LNCAP (cell line): Measurements from ENCODE around the gene ROPN1.

Source experiments
- TF ChIP-seq, protein P1 (sequence below): fragments of 450-650 bp; IDR thresholded peaks from 2 replicates; pipeline ENCODE4 v1.5.1; 2017; ENCODE audit warnings: mild to moderate bottlenecking

The ROPN1 gene

DNA sequence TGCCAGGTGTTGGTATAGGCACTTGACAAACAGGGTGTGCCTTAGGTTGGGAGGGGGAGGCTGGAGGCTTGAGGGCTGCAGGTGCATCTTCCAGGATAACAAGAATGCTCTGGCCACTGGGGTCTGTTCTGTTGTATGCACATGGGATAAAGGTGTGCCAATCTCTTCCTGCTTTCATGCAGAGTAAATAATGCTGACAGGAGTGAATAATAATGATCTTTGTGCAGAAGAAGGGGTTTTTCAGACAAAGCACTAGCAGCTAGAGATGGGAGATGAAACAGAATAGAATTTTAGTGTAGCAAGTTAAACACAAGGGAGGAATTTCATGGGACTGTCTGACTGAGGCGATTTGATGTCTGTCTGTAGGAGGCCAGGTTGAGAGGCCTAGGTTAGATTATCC is 1.9 kb upstream of the ROPN1 start:
- TF ChIP-seq, protein P1, sequence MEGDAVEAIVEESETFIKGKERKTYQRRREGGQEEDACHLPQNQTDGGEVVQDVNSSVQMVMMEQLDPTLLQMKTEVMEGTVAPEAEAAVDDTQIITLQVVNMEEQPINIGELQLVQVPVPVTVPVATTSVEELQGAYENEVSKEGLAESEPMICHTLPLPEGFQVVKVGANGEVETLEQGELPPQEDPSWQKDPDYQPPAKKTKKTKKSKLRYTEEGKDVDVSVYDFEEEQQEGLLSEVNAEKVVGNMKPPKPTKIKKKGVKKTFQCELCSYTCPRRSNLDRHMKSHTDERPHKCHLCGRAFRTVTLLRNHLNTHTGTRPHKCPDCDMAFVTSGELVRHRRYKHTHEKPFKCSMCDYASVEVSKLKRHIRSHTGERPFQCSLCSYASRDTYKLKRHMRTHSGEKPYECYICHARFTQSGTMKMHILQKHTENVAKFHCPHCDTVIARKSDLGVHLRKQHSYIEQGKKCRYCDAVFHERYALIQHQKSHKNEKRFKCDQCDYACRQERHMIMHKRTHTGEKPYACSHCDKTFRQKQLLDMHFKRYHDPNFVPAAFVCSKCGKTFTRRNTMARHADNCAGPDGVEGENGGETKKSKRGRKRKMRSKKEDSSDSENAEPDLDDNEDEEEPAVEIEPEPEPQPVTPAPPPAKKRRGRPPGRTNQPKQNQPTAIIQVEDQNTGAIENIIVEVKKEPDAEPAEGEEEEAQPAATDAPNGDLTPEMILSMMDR, result no peak

DNA sequence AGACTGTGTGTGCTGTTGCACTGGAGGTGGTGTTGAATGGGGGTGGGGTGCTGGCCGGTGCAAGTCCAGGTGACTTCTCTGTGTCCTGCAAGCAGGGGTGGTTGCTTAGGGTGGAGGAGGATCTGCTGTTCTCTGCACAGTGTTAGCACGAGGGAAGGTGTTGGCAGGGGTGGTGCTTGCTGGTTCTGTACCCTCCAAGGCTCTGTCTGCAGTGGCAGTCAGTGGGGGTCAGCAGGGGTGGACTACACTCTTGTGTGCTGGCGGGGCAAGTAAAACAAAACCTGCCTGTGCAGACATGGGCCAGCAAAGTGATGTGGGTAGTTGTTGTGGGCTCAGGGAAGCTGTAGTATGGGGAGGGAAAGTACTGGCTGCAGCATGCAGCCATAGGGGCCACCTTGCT is 5.5 kb downstream of the ROPN1 start:
- TF ChIP-seq, protein P1, result no peak

DNA sequence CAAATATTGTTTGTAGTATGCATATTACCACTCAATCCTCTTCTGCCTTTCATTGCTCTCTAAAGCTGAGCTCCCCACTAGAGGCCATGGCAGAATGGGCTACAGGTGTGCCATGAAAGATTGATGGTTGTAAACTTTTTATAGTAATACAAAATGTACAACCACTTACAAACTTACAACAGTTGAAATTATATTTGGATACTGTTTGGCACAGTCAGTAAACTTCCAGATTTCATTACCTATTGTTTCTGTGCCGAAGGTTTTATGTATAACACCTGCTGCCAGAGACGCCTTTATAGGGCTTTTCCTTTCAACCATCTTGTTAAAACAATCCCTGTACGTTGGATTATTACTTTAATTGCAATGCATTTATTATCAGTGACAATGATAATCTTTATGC is 7.0 kb downstream of the ROPN1 start:
- TF ChIP-seq, protein P1, result no peak

DNA sequence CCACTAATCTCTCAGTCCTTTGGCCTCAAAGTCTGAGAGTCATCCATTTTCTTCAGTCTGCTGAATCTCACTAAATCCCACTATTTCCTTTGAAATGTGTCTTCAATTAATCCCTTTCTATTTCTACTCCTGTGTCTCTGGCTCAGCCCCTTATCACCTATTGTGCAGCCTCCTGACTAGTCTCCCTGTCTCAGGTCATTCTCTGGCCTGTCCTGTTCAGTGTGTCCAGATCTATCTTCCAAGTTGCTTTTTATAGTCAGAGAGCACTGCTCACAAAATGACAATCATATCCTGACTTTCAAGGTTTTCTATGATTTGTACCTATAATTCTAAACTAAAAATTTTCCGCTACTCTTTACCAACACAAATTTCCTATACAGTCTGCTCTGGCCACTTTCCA is 7.6 kb downstream of the ROPN1 start:
- TF ChIP-seq, protein P1, result no peak

DNA sequence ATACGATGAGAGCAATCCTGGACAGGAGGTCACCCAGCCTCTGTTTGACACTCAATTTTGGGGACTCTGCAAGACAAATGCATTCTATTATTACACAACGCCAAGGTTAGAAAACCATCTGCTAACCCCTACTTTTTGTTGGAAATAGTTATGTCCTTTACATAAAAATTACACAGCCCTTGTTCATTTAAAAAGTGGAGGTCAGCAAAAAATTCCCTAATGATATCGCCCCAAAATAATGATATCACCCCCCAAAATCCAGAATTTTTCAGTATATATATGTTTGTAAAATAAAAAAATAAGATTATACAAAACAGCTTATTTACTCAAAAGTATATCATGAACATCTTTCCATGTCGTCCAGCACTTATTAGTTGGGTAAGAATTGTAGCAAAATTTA is 11.4 kb downstream of the ROPN1 start:
- TF ChIP-seq, protein P1, result no peak

DNA sequence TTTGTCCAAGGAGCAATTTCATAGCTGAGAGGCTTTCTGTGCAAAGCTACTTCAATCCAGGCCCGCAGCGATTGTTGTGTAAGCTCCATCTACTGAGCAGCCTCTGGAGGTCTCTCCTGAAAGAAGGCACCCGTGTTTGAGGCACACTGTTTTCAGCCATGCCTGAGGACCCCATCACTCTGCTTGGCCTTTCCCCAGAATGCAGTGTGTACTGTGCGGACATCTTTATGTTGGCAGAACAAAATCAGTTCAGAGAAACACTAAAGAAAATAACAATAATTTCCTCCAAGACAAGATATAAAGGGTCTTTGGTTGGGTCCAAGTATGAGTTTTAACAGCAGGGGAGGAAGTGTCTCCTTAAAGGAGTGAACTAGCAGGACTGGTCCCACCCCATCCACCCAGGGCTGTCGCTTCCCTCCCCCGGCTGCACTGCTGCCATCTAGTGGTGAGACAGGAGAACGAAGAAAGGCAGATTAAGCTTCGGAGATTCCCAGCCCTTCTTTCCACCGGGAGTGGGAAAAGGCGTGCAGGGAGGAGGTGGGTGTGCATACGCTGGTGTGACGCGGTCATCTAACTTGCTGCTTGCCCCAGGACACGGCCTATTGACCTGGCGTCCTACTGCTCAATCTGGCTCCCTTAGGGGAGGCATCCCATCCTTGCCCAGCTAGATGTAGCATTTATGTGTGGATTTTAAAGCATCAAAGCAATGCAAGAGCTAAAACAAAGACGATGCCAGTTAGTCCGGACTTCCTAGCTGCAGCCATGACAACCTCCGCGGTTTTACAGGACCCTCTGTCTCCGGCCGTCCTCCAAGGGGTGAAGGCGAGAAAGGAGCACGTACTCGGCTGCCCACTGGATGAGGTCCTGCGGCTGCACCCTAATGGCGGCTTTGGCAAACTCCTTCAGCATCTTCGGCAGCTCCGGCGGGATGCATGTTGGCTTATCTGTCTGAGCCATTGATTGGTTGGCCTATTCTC is 12.1 kb downstream of the ROPN1 start:
- TF ChIP-seq, protein P1, result peak; percentile 76

DNA sequence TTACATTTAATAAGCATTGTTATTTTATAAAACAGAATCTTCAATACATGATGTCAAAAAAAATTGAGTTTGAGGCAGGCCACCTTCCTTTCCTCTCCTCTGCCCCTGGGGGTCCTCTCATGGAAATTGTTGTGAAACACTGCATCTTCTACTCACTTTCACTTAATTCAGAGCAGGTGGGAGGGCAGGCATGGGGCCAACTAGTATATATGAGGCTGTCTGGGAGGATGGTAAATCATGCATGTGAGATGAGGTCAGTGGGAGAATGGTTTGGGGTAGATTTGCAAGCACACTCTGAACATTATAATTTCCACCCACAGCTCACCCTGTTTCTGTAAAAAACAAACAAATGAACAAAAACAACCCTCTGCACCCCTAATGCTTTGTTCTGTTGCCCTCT is 20.5 kb downstream of the ROPN1 start:
- TF ChIP-seq, protein P1, result no peak
